GM18519 (cell line): Measurements from ENCODE around the gene TMEM231.
"Not testable (repeated sequence)": the region's sequence is repeated elsewhere in the genome, so short reads cannot be mapped to it uniquely, and the experiment has no call there.

Source experiments
- ATAC-seq: cut with Tn5 transposase; IDR thresholded peaks from one replicate; pipeline ENCODE4 v1.9.1; 2021; ENCODE audit warnings: mild to moderate bottlenecking, moderate library complexity; ENCODE audit not compliant: unreplicated experiment, low FRiP score

TMEM231 gene

GRCh38 chr16:75555707-75556430, at the start of gene TMEM231:
TSS of gene TMEM231 (minus strand) at chr16:75556252. CDS start at chr16:75556209, 43 bp downstream.
- peak; percentile 96 for ATAC-seq

DNA sequence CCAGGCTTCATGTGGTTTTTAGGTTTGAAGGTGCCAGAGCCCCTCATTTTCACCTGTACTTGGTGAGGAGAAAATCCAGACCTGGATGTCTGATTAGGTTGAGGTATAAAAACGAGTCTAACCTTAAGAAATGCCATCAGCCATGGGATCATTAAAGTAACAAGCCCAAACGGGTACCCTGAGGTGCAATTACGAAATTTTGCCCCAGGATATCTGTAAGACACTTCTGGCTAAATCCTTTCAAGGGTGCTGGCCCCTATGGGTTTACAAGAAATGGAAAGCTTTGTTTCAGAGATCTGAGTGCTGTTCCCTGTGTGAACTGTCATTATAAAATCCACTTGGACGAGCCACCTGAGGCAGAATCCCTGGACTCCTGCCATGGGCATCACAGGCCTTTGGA, 47.2 kb upstream of the TMEM231 start:
- no peak for ATAC-seq

DNA sequence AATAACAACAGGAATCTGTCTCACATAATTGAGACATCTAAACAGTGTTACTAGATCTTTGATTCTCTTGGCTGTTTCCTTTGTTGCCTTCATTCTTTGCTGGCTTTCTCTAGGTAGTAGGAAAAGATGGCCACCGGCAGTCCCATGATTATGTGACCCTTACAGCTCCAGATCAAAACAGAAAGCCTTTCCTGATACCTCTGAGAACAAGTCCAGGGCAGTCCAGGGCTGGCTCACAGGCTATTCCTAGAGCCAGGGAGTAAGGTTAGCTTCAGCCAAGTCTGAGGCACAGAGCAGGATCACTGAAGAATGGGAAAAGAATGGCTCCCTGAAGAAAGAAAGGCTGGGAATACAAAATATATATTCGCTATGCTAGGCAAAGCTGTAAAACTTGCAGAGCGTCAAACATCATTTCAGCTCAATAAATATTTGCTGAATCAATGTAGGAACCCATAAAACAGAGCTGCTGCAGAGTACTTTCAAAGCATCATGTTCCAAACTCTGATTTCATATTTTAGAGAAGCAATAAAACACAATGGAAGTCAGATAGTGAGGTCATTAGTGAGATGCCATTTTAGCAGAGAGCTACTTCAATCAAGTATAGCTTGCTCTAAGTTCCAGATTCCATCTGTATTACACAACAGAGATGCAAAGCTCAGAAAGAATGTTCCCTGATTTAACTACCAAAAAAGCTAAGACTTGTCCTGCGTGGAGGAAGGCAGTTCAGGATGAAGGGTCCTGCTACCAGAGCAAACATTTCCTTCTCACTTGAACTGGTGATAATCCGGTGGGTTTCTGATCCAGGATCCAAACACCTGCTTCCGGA, 43.6 kb upstream of the TMEM231 start:
- no peak for ATAC-seq

DNA sequence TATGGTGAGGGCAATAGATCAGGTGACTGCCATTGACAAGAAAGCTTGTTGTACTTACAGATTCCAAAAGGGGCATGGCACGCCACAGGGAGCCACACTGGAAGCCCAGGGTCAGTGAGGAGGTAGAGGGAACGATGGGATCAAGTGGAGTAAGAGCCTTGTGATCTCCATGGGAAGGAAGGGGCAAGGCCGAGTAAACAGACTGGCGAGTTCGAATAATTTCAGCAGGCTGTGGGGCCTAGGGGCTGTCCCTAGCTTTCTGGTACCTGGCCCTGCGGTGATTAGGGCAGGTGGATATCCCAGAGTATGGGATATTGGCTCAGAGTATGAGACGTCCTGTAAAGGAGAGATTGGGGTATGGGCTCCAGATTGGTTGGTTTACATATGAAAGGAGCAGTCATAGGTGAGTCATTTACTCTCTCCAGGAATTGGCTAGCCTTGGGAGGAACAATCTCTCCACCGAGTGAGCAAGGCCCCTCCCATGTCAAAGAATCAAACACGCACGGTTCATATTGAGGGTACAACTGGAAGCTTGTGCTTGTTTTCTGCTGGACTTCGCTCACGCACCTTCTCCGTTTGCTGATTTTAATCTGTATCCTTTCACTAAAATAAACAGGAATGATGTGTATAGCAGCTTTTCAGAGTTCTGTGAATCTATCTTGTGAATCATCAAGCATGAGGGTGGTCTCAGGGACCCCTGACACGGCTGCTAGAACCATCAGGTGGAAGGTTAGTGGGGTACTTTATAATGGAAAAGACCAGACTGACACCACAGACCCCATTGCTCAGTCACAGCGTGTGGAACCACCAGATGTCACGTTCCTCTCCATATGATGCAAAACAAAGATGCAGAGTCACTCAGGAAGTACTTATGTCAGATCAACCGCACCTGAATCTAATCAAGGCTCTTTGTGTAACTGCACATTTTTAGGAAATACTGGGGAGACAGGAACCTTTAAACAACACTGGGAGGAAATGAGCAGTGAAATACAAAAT, 38.1 kb upstream of the TMEM231 start:
- no peak for ATAC-seq

DNA sequence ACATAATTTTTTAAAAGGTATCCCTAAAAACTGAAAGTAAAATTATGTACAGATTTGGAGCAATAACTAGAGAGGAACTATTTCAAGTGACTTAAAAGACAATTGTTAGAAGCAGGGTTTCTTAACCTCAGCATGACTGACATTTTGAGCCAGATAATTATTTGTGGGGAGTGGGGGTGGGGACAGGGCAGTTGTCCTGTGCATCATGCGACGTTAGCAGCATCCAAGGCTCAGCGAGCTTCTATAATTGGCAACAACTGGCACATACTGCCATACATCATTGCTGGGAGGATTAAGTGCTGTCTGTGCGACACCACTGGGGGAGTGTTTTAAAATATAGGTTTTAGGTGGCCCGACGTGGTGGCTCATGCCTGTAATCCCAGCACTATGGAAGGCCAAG, 37.3 kb upstream of the TMEM231 start:
- no peak for ATAC-seq

- ATAC-seq: not testable (repeated sequence)
Observed at GRCh38 chr16:75591927-75592326, 35.9 kb upstream of the TMEM231 start.

DNA sequence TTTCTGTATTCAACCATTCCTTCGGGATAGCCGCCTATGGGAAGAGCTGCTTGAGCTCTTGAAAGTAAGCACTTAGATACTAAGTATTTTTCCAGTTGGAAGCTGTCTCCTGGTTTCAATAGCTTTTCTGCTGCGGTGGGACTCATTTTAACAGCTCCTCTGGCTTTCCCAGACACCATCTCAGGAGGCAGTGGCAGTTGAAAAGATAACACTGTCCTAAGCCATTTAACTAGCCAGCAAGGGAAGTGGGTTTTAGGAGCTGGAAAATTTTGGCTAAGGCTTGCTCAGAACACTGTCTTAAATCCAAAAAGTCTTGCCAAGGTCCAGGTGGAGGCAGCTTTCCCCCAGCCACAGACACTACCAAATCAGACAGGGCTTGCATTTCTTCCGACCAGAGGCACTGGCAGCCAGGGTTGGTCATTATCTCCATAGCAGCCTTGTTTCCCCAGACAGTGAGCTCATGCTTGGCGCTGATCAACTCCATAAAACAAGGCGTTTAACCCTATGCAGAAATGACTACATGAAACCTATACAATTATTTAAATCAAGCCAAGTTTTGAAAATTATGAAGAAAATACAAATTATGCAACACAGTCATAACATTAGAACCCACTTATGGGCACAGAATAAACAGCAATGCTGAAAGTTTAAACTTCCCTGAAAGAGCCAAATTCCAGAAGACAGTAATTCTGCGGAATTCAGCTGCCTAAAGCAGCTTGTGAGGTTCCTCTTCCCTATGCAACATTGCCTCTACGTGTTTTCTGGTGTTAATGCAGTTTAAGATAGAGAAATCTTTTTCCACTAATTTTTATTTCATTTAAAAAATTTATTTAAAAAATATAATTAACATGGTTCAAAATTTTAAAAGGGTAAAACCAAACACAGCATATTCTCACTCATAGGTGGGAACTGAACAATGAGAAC, 35.1 kb upstream of the TMEM231 start:
- ATAC-seq: no peak

DNA sequence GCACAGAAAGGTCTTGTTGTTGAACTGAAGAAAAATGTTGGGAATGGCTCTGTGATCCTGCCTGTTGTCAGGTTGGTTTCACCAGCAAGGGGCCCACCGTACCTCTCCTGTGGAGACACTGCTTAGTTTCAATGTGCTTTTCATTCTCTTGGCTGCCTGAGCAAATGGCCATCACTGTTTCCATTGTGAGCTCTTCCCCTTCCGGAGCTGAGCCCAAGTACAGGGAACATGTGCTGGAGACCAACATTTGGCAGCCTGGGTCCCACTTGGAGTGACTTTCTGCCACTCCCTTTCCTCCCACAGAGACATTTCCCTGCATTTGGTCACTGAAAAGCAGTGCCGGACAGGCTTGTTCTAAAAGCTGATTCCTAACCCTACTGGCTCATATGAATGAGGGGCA, 33.3 kb upstream of the TMEM231 start:
- no peak for ATAC-seq

DNA sequence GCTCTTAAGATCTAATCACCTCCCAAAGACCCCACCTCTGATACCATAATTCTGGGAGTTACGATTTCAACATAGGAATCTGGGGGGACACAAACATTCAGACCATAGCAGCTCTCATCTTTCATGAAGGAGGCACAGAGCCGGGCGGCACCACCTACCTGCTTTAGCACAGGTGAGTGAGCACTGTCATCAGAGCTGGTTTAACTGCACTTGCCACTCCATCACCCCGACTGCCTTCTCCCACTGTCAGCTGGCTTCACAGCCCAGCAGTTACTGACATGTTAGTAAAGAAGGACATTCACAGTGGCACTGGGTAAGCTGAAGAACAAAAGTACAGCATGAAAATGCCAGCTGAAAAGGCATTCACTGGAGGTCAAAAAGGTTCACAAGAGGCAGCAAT, 32.7 kb upstream of the TMEM231 start:
- ATAC-seq: no peak

- ATAC-seq: peak; percentile 61
Observed at GRCh38 chr16:75584108-75584507, 28.1 kb upstream of the TMEM231 start.

GRCh38 chr16:75579281-75579834, 23.3 kb upstream of the TMEM231 start:
- no peak for ATAC-seq

GRCh38 chr16:75578725-75579124, 22.7 kb upstream of the TMEM231 start:
- ATAC-seq: no peak

- no peak for ATAC-seq
Observed at GRCh38 chr16:75578212-75578611, 22.2 kb upstream of the TMEM231 start.

DNA sequence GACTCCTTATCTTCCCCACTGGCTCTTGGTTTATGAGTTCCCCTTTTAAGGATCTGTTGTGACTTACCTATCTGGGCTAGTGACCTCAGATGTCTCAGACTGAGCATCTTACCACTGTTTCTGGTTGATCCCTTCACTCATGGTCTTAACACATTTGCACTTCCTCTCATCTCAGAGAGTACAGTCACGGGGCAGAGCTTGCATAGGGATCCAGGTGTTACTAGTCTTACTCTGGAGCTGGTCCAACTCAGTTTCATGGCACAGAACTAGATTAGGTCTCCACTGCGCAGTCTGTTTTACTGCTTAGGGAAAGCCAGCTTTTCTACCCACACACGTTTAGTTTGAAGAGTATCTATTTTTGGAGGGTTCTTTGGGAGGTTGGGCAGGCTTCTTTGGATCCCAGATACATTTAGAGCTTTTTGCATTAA, 20.3 kb upstream of the TMEM231 start:
- peak; percentile 64 for ATAC-seq

GRCh38 chr16:75575958-75576357, 19.9 kb upstream of the TMEM231 start:
- no peak for ATAC-seq

- ATAC-seq: no peak
Observed at GRCh38 chr16:75573955-75574354, 17.9 kb upstream of the TMEM231 start.

- ATAC-seq: no peak
Observed at GRCh38 chr16:75572864-75573542, 17.0 kb upstream of the TMEM231 start.

GRCh38 chr16:75570396-75571065, 14.5 kb upstream of the TMEM231 start:
- ATAC-seq: no peak
